GM12878 (cell line): Measurements from ENCODE around the gene VSTM1. TPM values are rescaled to one million over a fixed set of nuclear protein-coding genes. Genes with fewer than 3 reads are reported as not detected.

ENCODE experiments used
- ATAC-seq: fragments of 200-7000 bp; cut with Tn5 transposase; 3 replicates; pipeline ENCODE4 v1.9.1; 2020; ENCODE audit warnings: mild to moderate bottlenecking, moderate library complexity
- BruUV-seq: library from RNA; stranded (reverse); fragments of 400-500 nt; replicated peaks from 2 replicates; lab custom pipeline; 2021; lab: Mats Ljungman, UMichigan
- CTCF ChIA-PET: fragments of 300-600 bp; sonication (Branson Sonifier 250); formaldehyde crosslinking; extraction: SDS; loops from one replicate; lab custom pipeline; 2021; ENCODE audit warnings: inconsistent platforms; lab: Yijun Ruan, JAX
- POLR2A ChIA-PET: fragments of 350-600 bp; formaldehyde crosslinking; extraction: SDS; loops from one replicate; lab custom pipeline; 2021; ENCODE audit warnings: inconsistent platforms; lab: Charles Lee
- RAD21 ChIA-PET: fragments of 300-600 bp; sonication (Branson Sonifier 250); formaldehyde crosslinking; loops from one replicate; lab custom pipeline; 2023; ENCODE audit warnings: antibody characterized with exemption; ENCODE audit not compliant: unreplicated experiment; lab: Charles Lee
- SMC1A ChIA-PET: fragments of 300-600 bp; sonication (Branson Sonifier 250); formaldehyde crosslinking; loops from one replicate; lab custom pipeline; 2023; ENCODE audit not compliant: unreplicated experiment, uncharacterized antibody; lab: Charles Lee
- DNase-seq: peaks from one replicate; pipeline ENCODE4 v3.0.0-alpha.2; 2011; ENCODE audit warnings: low read depth, low spot score
- FAIRE-seq: peaks from 3 replicates; lab custom pipeline; 2011; peaks lifted over from hg19 to GRCh38; lab: Jason Lieb, UNC
- H2AFZ ChIP-seq: 2 replicates; pipeline ENCODE4 v1.6.0; 2011; ENCODE audit warnings: low read depth, low read length, control low read depth; ENCODE audit not compliant: control insufficient read depth
- H3K27ac ChIP-seq: 2 replicates; pipeline ENCODE4 v1.5.1; 2011; ENCODE audit warnings: control low read depth; ENCODE audit not compliant: control insufficient read depth, insufficient read depth
- H3K27me3 ChIP-seq, 2 experiments: replicated peaks in 1 of 2; 2 replicates each; pipeline versions ENCODE4 v1.6.0 to v1.6.1; 2011; ENCODE audit warnings: low read length in 1 of 2; ENCODE audit not compliant: control insufficient read depth in 2 of 2, insufficient read depth in 2 of 2
- H3K36me3 ChIP-seq, 2 experiments: 2 replicates each; pipeline ENCODE4 v1.5.1; 2011; ENCODE audit warnings: low read length in 1 of 2; ENCODE audit not compliant: control insufficient read depth in 2 of 2, insufficient read depth in 2 of 2
- H3K4me1 ChIP-seq: 2 replicates; pipeline ENCODE4 v1.6.1; 2011; ENCODE audit warnings: mild to moderate bottlenecking, low read length, moderate library complexity, mixed read lengths; ENCODE audit not compliant: control insufficient read depth, insufficient read depth
- H3K4me2 ChIP-seq: 2 replicates; pipeline ENCODE4 v1.6.0; 2011; ENCODE audit warnings: control low read depth; ENCODE audit not compliant: control insufficient read depth, insufficient read depth
- H3K4me3 ChIP-seq: fragments of 200-600 bp; sonication (generic); 2 replicates; pipeline ENCODE4 v1.5.1; 2016
- H3K79me2 ChIP-seq: 2 replicates; pipeline ENCODE4 v1.6.0; 2011; ENCODE audit warnings: low read length; ENCODE audit not compliant: control insufficient read depth, insufficient read depth
- H3K9ac ChIP-seq: 2 replicates; pipeline ENCODE4 v1.8.0; 2011; ENCODE audit warnings: low read length, control low read depth, mixed read lengths; ENCODE audit not compliant: control insufficient read depth, insufficient read depth
- H3K9me3 ChIP-seq: replicated peaks from 3 replicates; pipeline ENCODE4 v1.5.1; 2011; ENCODE audit warnings: mild to moderate bottlenecking, low read length; ENCODE audit not compliant: control insufficient read depth, insufficient read depth
- H4K20me1 ChIP-seq: 2 replicates; pipeline ENCODE4 v1.6.0; 2011; ENCODE audit not compliant: control insufficient read depth, insufficient read depth
- BRCA1 ChIP-seq: IDR thresholded peaks from 2 replicates; pipeline ENCODE4 v1.6.1; 2011; ENCODE audit warnings: low read depth, low read length, improper control_type of control experiment
- GATAD2B ChIP-seq: fragments of 450-650 bp; conservative IDR thresholded peaks from 2 replicates; pipeline ENCODE4 v1.6.1; 2017; ENCODE audit warnings: low read depth, mild to moderate bottlenecking, moderate library complexity
- LARP7 ChIP-seq: fragments of 450-650 bp; IDR thresholded peaks from 2 replicates; pipeline ENCODE4 v1.6.1; 2017; ENCODE audit warnings: mild to moderate bottlenecking
- RUNX3 ChIP-seq: IDR thresholded peaks from 2 replicates; pipeline ENCODE4 v1.6.1; 2012; ENCODE audit warnings: low read length, inconsistent platforms
- SMAD5 ChIP-seq: IDR thresholded peaks from 2 replicates; pipeline ENCODE4 v1.6.1; 2016; ENCODE audit warnings: antibody characterized with exemption, low read depth
- STAT3 ChIP-seq: IDR thresholded peaks from 2 replicates; pipeline ENCODE4 v1.6.1; 2011; ENCODE audit warnings: low read depth, low read length, improper control_type of control experiment
- ZNF687 ChIP-seq: fragments of 450-650 bp; IDR thresholded peaks from 2 replicates; pipeline ENCODE4 v1.6.1; 2017; ENCODE audit warnings: mild to moderate bottlenecking, moderate library complexity
- ZSCAN29 ChIP-seq: fragments of 450-650 bp; IDR thresholded peaks from 2 replicates; pipeline ENCODE4 v1.6.1; 2017; ENCODE audit warnings: mild to moderate bottlenecking, moderate library complexity
- WGBS: methylation state at CpG from one replicate; pipeline ENCODE4 v1.1.6; 2016; ENCODE audit warnings: low lambda C conversion rate; ENCODE audit not compliant: insufficient replicate concordance, insufficient coverage; ENCODE audit errors: missing lambda C conversion rate; 5-methylcytosine and 5-hydroxymethylcytosine counted together
- in situ Hi-C: fragments of 300-500 bp; cut with MboI; formaldehyde crosslinking; loops from 9 replicates; pipeline ENCODE4 v1.14.3; 2018; ENCODE audit warnings: mixed read lengths
- intact Hi-C: fragments of 100-400 bp; cut with micrococcal nuclease; formaldehyde crosslinking; loops from one replicate; pipeline ENCODE4 v1.14.2; 2022; ENCODE audit not compliant: unreplicated experiment
- polyA plus RNA-seq, 11 experiments: library from polyadenylated mRNA; depleted of rRNA in 4 of 11; unstranded in 6 of 11; stranded (reverse) in 5 of 11; fragments of >200 nt; fragmentation: Nextera tagmentation in 4 of 11; fragmentation: Illumina TruSeq in 1 of 11; extraction: Ambion mirVana in 4 of 11; extraction: Trizol in 1 of 11; gene quantifications; 1 replicate in 1 of 11; 2 replicates in 10 of 11; pipeline versions ENCODE4 v1.2.1 to v1.2.3, GENCODE V29; 2011 to 2016; ENCODE audit warnings: inconsistent platforms in 2 of 11, missing spikeins in 2 of 11, low read depth in 1 of 11
- total RNA-seq, 4 experiments: library from RNA; depleted of rRNA in 3 of 4; stranded (reverse); fragments of >200 nt in 3 of 4; fragmentation: Illumina TruSeq in 1 of 4; extraction: Trizol in 1 of 4; gene quantifications; 2 replicates each; pipeline versions ENCODE4 v1.2.1 to v1.2.3, GENCODE V29; 2013 to 2021

VSTM1 gene
- total and polyA plus RNA-seq, 10 of the 15 experiments (the other 5 are each of a cell fraction or from before 2014, with no cell fraction given): not detected

- 29% methylated on average over 8 of the region's 8 CpGs for WGBS
- no peak for TF ChIP-seq ZNF687
- no peak for TF ChIP-seq RUNX3
- no peak for TF ChIP-seq BRCA1
- TF ChIP-seq ZSCAN29: no peak
- TF ChIP-seq STAT3: no peak
- TF ChIP-seq LARP7: no peak
- TF ChIP-seq SMAD5: no peak
- no peak for TF ChIP-seq GATAD2B
- ChIA-PET SMC1A (interaction anchor here (0.6 kb wide), 1 partner anchor 29 kb away, joined by 3 read pairs; no protein-coding TSS in a partner anchor), RAD21 (no interaction called here), CTCF (no interaction called here), POLR2A (no interaction called here)
- no peak for FAIRE-seq
- Histone ChIP-seq H2AFZ (no peak overlapping the region), H3K4me1 (no peaks in the 10 kb centered on the region), H3K4me3 (no peak overlapping the region), H3K36me3 (no peaks in the 10 kb centered on the region), H3K79me2 (no peaks in the 10 kb centered on the region), H3K27me3 (no peaks in the 10 kb centered on the region), H3K9me3 (no peaks in the 10 kb centered on the region), H4K20me1 (no peaks in the 10 kb centered on the region), H3K4me2 (no peak overlapping the region), H3K27ac (no peak overlapping the region), H3K9ac (no peak overlapping the region)
- intact Hi-C loops: no loop called here
- DNase-seq: no peak
- ATAC-seq: no peak
- in situ Hi-C loops: no loop called here
- no TSS peak for BruUV-seq
These were observed 54.3 kb downstream of the VSTM1 start for GRCh38 chr19:54009440-54009839.
